Upper lobe of right lung (tissue), 1 donor: ENCODE data around the gene SRRT. TPM values are rescaled to one million over a fixed set of nuclear protein-coding genes. Genes with fewer than 3 reads are reported as not detected.
"Not testable (repeated sequence)": the region's sequence is repeated elsewhere in the genome, so short reads cannot be mapped to it uniquely, and the experiment has no call there.

Source experiments
- ATAC-seq: fragments of 200-7000 bp; cut with Tn5 transposase; one replicate; pipeline ENCODE4 v1.9.1; 2020; ENCODE audit warnings: mild to moderate bottlenecking, moderate library complexity
- DNase-seq: peaks from one replicate; pipeline ENCODE4 v3.0.0-alpha.2; 2020
- H3K27ac ChIP-seq: fragments of 200-600 bp; one replicate; pipeline ENCODE4 v1.8.0; 2022
- H3K27me3 ChIP-seq: fragments of 200-600 bp; one replicate; pipeline ENCODE4 v1.8.0; 2022; ENCODE audit warnings: mild to moderate bottlenecking
- H3K36me3 ChIP-seq: fragments of 200-600 bp; one replicate; pipeline ENCODE4 v1.8.0; 2022
- H3K4me1 ChIP-seq: fragments of 200-600 bp; one replicate; pipeline ENCODE4 v1.8.0; 2022
- H3K4me3 ChIP-seq: fragments of 200-600 bp; one replicate; pipeline ENCODE4 v1.8.0; 2022; ENCODE audit warnings: mild to moderate bottlenecking
- H3K9me3 ChIP-seq: fragments of 200-600 bp; one replicate; pipeline ENCODE4 v1.8.0; 2022
- CTCF ChIP-seq: fragments of 200-600 bp; IDR thresholded peaks from one replicate; pipeline ENCODE4 v1.8.0; 2022; ENCODE audit warnings: antibody characterized with exemption
- intact Hi-C: fragments of 100-400 bp; cut with DNase I; formaldehyde crosslinking; loops from one replicate; pipeline ENCODE4 v1.11.0; 2022
- total RNA-seq: library from RNA; stranded (reverse); fragmentation: NEBNext Ultra II Directional; extraction: Animal tissue kit (Norgen Biotek cat#: 25700); gene quantifications from one replicate; pipeline ENCODE4 v1.2.1, GENCODE V29; 2021
- donor health status: DM: no; HTN: yes; CAD: no; lungs with severe emphysema.

SRRT gene
- total RNA-seq, 1 donor from 2014 or later: 105 TPM

- H3K9me3 ChIP-seq: no peaks in the 10 kb centered on the region
- H3K4me3 ChIP-seq: peak within 1 kb of the TSS; percentile 90
- peaks cover 5% of the 10 kb centered on the region for H3K36me3 ChIP-seq
- intact Hi-C loops: loop anchor here (5.0 to 10.0 kb wide), 2 partner anchors 50 to 147 kb away; partner anchors contain the start of gene POP7
- DNase-seq: peak; percentile 96
- H3K4me1 ChIP-seq: no peaks in the 10 kb centered on the region
- TF ChIP-seq CTCF: peak; percentile 96
- peak; percentile 98 for ATAC-seq
- H3K27ac ChIP-seq: peak within 1 kb of the TSS; percentile 47
- no peaks in the 10 kb centered on the region for H3K27me3 ChIP-seq
Observed at GRCh38 chr7:100852048-100852872, 22.6 kb upstream of the SRRT start, which contains the start of gene SLC12A9. Gene SLC12A9, plus strand, starts transcription at chr7:100852713. Its CDS starts 1,485 bp downstream, at chr7:100854198.

GRCh38 chr7:100854146-100854895, 20.6 kb upstream of the SRRT start:
- no peak overlapping the region for H3K27ac ChIP-seq
- no peaks in the 10 kb centered on the region for H3K9me3 ChIP-seq
- no peak overlapping the region for H3K4me3 ChIP-seq
- DNase-seq: no peak
- ATAC-seq: no peak
- H3K36me3 ChIP-seq: peaks cover 5% of the 10 kb centered on the region
- intact Hi-C loops: loop anchor here (5.0 to 10.0 kb wide), 2 partner anchors 52 to 150 kb away; partner anchors contain the start of gene POP7
- no peak for TF ChIP-seq CTCF
- no peaks in the 10 kb centered on the region for H3K27me3 ChIP-seq
- H3K4me1 ChIP-seq: no peaks in the 10 kb centered on the region

- H3K27me3 ChIP-seq, H3K9me3 ChIP-seq, H3K36me3 ChIP-seq, DNase-seq, H3K4me1 ChIP-seq, ATAC-seq, H3K4me3 ChIP-seq, H3K27ac ChIP-seq: not testable (repeated sequence)
- intact Hi-C loops: loop anchor here (5.0 to 10.0 kb wide), 2 partner anchors 53 to 150 kb away; partner anchors contain the start of gene POP7
Observed at GRCh38 chr7:100854899-100855298, 20.0 kb upstream of the SRRT start.

- intact Hi-C loops: loop anchor here (10.0 kb wide), 1 partner anchor 151 kb away; the partner anchor contains the start of gene POP7
- DNase-seq (no peak), ATAC-seq (no peak)
- no peaks in the 10 kb centered on the region for H3K27me3 ChIP-seq
- H3K36me3 ChIP-seq: peaks cover 8% of the 10 kb centered on the region
- no peak overlapping the region for H3K27ac ChIP-seq
- no peak overlapping the region for H3K4me3 ChIP-seq
- no peaks in the 10 kb centered on the region for H3K9me3 ChIP-seq
- no peaks in the 10 kb centered on the region for H3K4me1 ChIP-seq
- no peak for TF ChIP-seq CTCF
Observed at GRCh38 chr7:100855515-100855914, 19.4 kb upstream of the SRRT start.

- no peak for TF ChIP-seq CTCF
- intact Hi-C loops: loop anchor here (10.0 kb wide), 1 partner anchor 152 kb away; the partner anchor contains the start of gene POP7
- H3K4me1 ChIP-seq: no peaks in the 10 kb centered on the region
- H3K36me3 ChIP-seq: peaks cover 19% of the 10 kb centered on the region
- DNase-seq (no peak), ATAC-seq (no peak)
- no peaks in the 10 kb centered on the region for H3K27me3 ChIP-seq
- H3K27ac ChIP-seq: no peak overlapping the region
- H3K4me3 ChIP-seq: no peak overlapping the region
- no peaks in the 10 kb centered on the region for H3K9me3 ChIP-seq
Observed at GRCh38 chr7:100856871-100857282, 18.0 kb upstream of the SRRT start.
